Measurements from ENCODE around the gene TGFBR3L. TPM values are rescaled to one million over a fixed set of nuclear protein-coding genes. Genes with fewer than 3 reads are reported as not detected.

The TGFBR3L gene
- total and polyA plus RNA-seq, 2 of the 13 experiments (the other 11 are each of a cell fraction or from before 2014, with no cell fraction given) = 0.20 to 1.0 TPM

GRCh38 chr19:7868671-7869452 lies 45.8 kb upstream of the TGFBR3L start (continued):
- TF ChIP-seq ZNF33B (CRISPR knock-in tag; IDR thresholded peaks at IDR 0.05) (peak; percentile 29; the same call in 1 of the 2 replicates), CHD4 (IDR thresholded peaks at IDR 0.05; ENCODE audit: borderline replicate concordance, low read length) (no peak), ZBTB39 (CRISPR knock-in tag; IDR thresholded peaks at IDR 0.05) (no peak; the same call in 1 of the 2 replicates), CREM (IDR thresholded peaks at IDR 0.05) (no peak), CREM (CRISPR knock-in tag; IDR thresholded peaks at IDR 0.05) (no peak), CCDC6 (CRISPR knock-in tag; IDR thresholded peaks at IDR 0.05) (no peak; the same call in 1 of the 2 replicates), MAF1 (CRISPR knock-in tag; IDR thresholded peaks at IDR 0.05; ENCODE audit: borderline replicate concordance) (no peak), FOXK2 (IDR thresholded peaks at IDR 0.05) (no peak), RXRB (CRISPR knock-in tag; IDR thresholded peaks at IDR 0.05; ENCODE audit: borderline replicate concordance) (0 out of 2 replicates have a peak, but pooled peaks have one; percentile 8), MXD4 (CRISPR knock-in tag; IDR thresholded peaks at IDR 0.05) (0 out of 2 replicates have a peak, but pooled peaks have one; percentile 16), KLF13 (CRISPR knock-in tag; IDR thresholded peaks at IDR 0.05) (no peak), KLF16 (CRISPR knock-in tag; IDR thresholded peaks at IDR 0.05) (peak in 1 of 2 experiments; percentile 10; a peak in 1 of 4 replicates), ZSCAN20 (CRISPR knock-in tag; IDR thresholded peaks at IDR 0.05; ENCODE audit: borderline replicate concordance) (0 out of 2 replicates have a peak, but pooled peaks have one; percentile 81), SIN3A (IDR thresholded peaks at IDR 0.05; ENCODE audit: borderline replicate concordance, low read depth, low read length) (0 out of 2 replicates have a peak, but pooled peaks have one; percentile 27), BHLHE40 (IDR thresholded peaks at IDR 0.05; ENCODE audit: low read length) (peak; percentile 54; the same call in 1 of the 2 replicates), ZBTB26 (CRISPR knock-in tag; IDR thresholded peaks at IDR 0.05; ENCODE audit: borderline replicate concordance) (no peak), ZNF496 (CRISPR knock-in tag; IDR thresholded peaks at IDR 0.05; ENCODE audit: insufficient replicate concordance) (no peak), JDP2 (CRISPR knock-in tag; IDR thresholded peaks at IDR 0.05; ENCODE audit: borderline replicate concordance) (no peak), AKAP8 (CRISPR knock-in tag; IDR thresholded peaks at IDR 0.05) (peak; percentile 30; the same call in 1 of the 2 replicates), ADNP (CRISPR knock-in tag; IDR thresholded peaks at IDR 0.05) (no peak), FOXP1 (IDR thresholded peaks at IDR 0.05) (no peak), FOXP1 (CRISPR knock-in tag; IDR thresholded peaks at IDR 0.05) (no peak)
- TF ChIP-seq, protein P1, sequence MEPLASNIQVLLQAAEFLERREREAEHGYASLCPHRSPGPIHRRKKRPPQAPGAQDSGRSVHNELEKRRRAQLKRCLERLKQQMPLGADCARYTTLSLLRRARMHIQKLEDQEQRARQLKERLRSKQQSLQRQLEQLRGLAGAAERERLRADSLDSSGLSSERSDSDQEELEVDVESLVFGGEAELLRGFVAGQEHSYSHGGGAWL (CRISPR knock-in tag; IDR thresholded peaks at IDR 0.05) = no peak
- TF ChIP-seq, protein P2, sequence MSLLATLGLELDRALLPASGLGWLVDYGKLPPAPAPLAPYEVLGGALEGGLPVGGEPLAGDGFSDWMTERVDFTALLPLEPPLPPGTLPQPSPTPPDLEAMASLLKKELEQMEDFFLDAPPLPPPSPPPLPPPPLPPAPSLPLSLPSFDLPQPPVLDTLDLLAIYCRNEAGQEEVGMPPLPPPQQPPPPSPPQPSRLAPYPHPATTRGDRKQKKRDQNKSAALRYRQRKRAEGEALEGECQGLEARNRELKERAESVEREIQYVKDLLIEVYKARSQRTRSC (CRISPR knock-in tag; IDR thresholded peaks at IDR 0.05; ENCODE audit: low read depth) = no peak

All from HepG2 (cell line).